Smooth muscle cell of the pulmonary artery (primary cell): ENCODE data around the gene FOXA1. TPM values are rescaled to one million over a fixed set of nuclear protein-coding genes. Genes with fewer than 3 reads are reported as not detected.

Experiments used
- total RNA-seq: library from RNA; depleted of rRNA; stranded (reverse); fragments of >200 nt; gene quantifications from 2 replicates; pipeline ENCODE4 v1.2.3, GENCODE V29; 2014

FOXA1 gene
- total RNA-seq: not detected in 2 replicates

DNA sequence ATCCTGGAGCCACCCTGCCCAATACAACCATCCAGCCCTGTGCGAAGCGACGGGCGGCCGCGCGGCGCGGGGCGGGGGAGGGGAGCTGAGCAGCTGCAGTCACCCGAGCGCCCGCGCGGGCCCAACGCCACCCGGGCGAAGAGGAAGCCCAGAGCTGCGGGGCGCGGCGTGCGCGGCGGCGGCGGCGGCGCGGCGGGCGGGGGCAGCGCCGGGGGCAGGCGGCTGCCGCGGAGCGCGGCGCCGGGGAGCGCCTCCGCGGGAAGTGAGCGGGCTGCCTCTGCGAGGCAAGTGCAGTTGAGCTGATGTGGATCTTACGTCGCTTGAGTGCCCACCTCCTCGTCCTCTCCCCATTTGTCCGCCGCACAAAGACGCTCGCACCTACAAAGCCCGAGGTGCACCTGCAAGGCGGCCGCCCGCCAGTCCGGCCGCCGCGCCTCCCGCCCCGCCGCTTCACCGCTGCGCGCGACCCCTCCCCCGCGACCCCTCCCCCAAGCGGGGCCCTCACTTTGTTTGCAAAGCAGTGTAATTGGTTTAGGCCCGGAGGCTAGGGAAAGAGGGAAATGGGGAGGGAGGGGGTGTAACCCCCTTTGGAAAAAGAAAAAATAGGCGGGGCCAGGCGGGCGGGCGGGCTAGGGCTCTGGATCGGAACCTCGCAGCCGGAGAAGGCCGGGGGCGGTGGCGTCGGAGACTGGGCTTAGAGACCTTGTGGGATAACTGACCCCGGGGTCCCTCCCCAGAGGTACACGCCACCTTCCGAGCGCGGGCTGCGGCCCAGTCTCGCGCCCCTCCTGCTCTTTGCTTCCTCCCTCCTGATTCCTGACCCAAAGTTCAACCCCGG lies at the start of gene FOXA1, which contains the start of gene TTC6:
Gene FOXA1, minus strand, starts transcription at position 279 of the 838 bp plus-strand sequence. Its CDS starts 277 bp downstream, at position 2.
Gene TTC6, plus strand, starts transcription at position 659 of the 838 bp plus-strand sequence. CDS start 26,436 bp downstream, outside the sequence.

Other genes with a start within 250 kb of the FOXA1 start
- not detected in 2 replicates for gene TTC6, start 380 bp upstream of the FOXA1 start, total RNA-seq